GM23338 (cell line): Measurements from ENCODE around the gene ASL.

Experiments used
- CREB1 ChIP-seq: fragments of 250-450 bp; sonication (Bioruptor Pico); IDR thresholded peaks from 2 replicates; pipeline ENCODE4 v1.5.0; 2020; ENCODE audit warnings: low read depth, mild to moderate bottlenecking, moderate library complexity
- EZH2 ChIP-seq: fragments of 200-600 bp; sonication (generic); IDR thresholded peaks from one replicate; pipeline ENCODE4 v1.8.0; 2017; ENCODE audit warnings: antibody characterized with exemption, mild to moderate bottlenecking, low read depth; ENCODE audit not compliant: unreplicated experiment
- EZH2phosphoT487 ChIP-seq: fragments of 200-600 bp; sonication (generic); IDR thresholded peaks from one replicate; pipeline ENCODE4 v1.8.1; 2018; ENCODE audit warnings: antibody characterized with exemption; ENCODE audit not compliant: unreplicated experiment
- JUNB ChIP-seq: IDR thresholded peaks from one replicate; pipeline ENCODE4 v1.6.1; 2016; ENCODE audit warnings: antibody characterized with exemption; ENCODE audit not compliant: unreplicated experiment
- NANOG ChIP-seq: IDR thresholded peaks from 2 replicates; pipeline ENCODE4 v1.6.1; 2016; ENCODE audit warnings: antibody characterized with exemption, borderline replicate concordance
- POLR2AphosphoS5 ChIP-seq: IDR thresholded peaks from 2 replicates; pipeline ENCODE4 v1.6.1; 2016; ENCODE audit warnings: antibody characterized with exemption, low read depth
- REST ChIP-seq: IDR thresholded peaks from one replicate; pipeline ENCODE4 v1.6.1; 2018; ENCODE audit warnings: antibody characterized with exemption; ENCODE audit not compliant: unreplicated experiment
- STAT1 ChIP-seq: IDR thresholded peaks from one replicate; pipeline ENCODE4 v1.6.1; 2016; ENCODE audit warnings: antibody characterized with exemption; ENCODE audit not compliant: unreplicated experiment
- ZNF114 ChIP-seq: fragments of 250-450 bp; sonication (Bioruptor Pico); IDR thresholded peaks from 2 replicates; pipeline ENCODE4 v1.5.0; 2020; ENCODE audit warnings: mild to moderate bottlenecking, moderate library complexity
- ZNF331 ChIP-seq: fragments of 250-450 bp; sonication (Bioruptor Pico); IDR thresholded peaks from 2 replicates; pipeline ENCODE4 v1.5.0; 2020; ENCODE audit warnings: low read depth, mild to moderate bottlenecking, moderate library complexity
- TF ChIP-seq, protein P1 (sequence below), 2 experiments: fragments of 200-600 bp in 1 of 2; sonication (generic) in 1 of 2; conservative IDR thresholded peaks; 2 replicates each; pipeline versions ENCODE4 v1.5.1 to v1.6.1; 2016 to 2017; ENCODE audit warnings: antibody characterized with exemption in 2 of 2, low read depth in 2 of 2, mild to moderate bottlenecking in 2 of 2, moderate library complexity in 1 of 2
- TF ChIP-seq, protein P2 (sequence below): IDR thresholded peaks from 2 replicates; pipeline ENCODE4 v1.6.1; 2016; ENCODE audit warnings: antibody characterized with exemption
- TF ChIP-seq, protein P3 (sequence below): fragments of 250-450 bp; sonication (Bioruptor Pico); IDR thresholded peaks from 2 replicates; pipeline ENCODE4 v1.5.0; 2020; ENCODE audit warnings: mild to moderate bottlenecking, moderate library complexity

DNA sequence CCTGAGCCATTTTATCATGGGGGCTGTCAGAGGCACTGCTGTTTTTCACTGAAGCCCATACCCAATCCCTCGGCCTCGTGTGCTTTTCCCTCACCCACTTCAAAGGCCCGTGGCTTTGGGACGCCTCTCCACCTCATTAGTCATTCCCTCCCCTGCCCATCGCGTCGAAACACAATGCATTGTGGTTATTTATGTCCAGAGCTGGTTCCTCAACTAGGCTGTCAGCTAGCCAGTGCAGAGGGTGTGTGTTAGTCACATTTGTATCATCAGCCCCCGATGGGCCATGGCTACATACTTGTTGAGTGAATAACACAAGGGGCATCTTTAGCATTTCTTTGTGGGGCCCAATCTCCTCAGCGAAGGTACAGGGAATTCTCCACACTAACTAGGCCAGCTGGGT, 35.2 kb downstream of the ASL start:
- TF ChIP-seq, protein P1, sequence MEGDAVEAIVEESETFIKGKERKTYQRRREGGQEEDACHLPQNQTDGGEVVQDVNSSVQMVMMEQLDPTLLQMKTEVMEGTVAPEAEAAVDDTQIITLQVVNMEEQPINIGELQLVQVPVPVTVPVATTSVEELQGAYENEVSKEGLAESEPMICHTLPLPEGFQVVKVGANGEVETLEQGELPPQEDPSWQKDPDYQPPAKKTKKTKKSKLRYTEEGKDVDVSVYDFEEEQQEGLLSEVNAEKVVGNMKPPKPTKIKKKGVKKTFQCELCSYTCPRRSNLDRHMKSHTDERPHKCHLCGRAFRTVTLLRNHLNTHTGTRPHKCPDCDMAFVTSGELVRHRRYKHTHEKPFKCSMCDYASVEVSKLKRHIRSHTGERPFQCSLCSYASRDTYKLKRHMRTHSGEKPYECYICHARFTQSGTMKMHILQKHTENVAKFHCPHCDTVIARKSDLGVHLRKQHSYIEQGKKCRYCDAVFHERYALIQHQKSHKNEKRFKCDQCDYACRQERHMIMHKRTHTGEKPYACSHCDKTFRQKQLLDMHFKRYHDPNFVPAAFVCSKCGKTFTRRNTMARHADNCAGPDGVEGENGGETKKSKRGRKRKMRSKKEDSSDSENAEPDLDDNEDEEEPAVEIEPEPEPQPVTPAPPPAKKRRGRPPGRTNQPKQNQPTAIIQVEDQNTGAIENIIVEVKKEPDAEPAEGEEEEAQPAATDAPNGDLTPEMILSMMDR (conservative IDR thresholded peaks at IDR 0.05; ENCODE audit: low read depth in 2 of 2) = no peak
- no peak for TF ChIP-seq EZH2
- TF ChIP-seq EZH2phosphoT487 = no peak
- TF ChIP-seq, protein P2, sequence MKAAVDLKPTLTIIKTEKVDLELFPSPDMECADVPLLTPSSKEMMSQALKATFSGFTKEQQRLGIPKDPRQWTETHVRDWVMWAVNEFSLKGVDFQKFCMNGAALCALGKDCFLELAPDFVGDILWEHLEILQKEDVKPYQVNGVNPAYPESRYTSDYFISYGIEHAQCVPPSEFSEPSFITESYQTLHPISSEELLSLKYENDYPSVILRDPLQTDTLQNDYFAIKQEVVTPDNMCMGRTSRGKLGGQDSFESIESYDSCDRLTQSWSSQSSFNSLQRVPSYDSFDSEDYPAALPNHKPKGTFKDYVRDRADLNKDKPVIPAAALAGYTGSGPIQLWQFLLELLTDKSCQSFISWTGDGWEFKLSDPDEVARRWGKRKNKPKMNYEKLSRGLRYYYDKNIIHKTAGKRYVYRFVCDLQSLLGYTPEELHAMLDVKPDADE = no peak
- no peak for TF ChIP-seq REST
- no peak for TF ChIP-seq JUNB
- TF ChIP-seq POLR2AphosphoS5 = no peak
- no peak for TF ChIP-seq CREB1
- no peak for TF ChIP-seq STAT1
- TF ChIP-seq NANOG = no peak
- TF ChIP-seq ZNF331 (CRISPR knock-in tag) = no peak
- TF ChIP-seq, protein P3, sequence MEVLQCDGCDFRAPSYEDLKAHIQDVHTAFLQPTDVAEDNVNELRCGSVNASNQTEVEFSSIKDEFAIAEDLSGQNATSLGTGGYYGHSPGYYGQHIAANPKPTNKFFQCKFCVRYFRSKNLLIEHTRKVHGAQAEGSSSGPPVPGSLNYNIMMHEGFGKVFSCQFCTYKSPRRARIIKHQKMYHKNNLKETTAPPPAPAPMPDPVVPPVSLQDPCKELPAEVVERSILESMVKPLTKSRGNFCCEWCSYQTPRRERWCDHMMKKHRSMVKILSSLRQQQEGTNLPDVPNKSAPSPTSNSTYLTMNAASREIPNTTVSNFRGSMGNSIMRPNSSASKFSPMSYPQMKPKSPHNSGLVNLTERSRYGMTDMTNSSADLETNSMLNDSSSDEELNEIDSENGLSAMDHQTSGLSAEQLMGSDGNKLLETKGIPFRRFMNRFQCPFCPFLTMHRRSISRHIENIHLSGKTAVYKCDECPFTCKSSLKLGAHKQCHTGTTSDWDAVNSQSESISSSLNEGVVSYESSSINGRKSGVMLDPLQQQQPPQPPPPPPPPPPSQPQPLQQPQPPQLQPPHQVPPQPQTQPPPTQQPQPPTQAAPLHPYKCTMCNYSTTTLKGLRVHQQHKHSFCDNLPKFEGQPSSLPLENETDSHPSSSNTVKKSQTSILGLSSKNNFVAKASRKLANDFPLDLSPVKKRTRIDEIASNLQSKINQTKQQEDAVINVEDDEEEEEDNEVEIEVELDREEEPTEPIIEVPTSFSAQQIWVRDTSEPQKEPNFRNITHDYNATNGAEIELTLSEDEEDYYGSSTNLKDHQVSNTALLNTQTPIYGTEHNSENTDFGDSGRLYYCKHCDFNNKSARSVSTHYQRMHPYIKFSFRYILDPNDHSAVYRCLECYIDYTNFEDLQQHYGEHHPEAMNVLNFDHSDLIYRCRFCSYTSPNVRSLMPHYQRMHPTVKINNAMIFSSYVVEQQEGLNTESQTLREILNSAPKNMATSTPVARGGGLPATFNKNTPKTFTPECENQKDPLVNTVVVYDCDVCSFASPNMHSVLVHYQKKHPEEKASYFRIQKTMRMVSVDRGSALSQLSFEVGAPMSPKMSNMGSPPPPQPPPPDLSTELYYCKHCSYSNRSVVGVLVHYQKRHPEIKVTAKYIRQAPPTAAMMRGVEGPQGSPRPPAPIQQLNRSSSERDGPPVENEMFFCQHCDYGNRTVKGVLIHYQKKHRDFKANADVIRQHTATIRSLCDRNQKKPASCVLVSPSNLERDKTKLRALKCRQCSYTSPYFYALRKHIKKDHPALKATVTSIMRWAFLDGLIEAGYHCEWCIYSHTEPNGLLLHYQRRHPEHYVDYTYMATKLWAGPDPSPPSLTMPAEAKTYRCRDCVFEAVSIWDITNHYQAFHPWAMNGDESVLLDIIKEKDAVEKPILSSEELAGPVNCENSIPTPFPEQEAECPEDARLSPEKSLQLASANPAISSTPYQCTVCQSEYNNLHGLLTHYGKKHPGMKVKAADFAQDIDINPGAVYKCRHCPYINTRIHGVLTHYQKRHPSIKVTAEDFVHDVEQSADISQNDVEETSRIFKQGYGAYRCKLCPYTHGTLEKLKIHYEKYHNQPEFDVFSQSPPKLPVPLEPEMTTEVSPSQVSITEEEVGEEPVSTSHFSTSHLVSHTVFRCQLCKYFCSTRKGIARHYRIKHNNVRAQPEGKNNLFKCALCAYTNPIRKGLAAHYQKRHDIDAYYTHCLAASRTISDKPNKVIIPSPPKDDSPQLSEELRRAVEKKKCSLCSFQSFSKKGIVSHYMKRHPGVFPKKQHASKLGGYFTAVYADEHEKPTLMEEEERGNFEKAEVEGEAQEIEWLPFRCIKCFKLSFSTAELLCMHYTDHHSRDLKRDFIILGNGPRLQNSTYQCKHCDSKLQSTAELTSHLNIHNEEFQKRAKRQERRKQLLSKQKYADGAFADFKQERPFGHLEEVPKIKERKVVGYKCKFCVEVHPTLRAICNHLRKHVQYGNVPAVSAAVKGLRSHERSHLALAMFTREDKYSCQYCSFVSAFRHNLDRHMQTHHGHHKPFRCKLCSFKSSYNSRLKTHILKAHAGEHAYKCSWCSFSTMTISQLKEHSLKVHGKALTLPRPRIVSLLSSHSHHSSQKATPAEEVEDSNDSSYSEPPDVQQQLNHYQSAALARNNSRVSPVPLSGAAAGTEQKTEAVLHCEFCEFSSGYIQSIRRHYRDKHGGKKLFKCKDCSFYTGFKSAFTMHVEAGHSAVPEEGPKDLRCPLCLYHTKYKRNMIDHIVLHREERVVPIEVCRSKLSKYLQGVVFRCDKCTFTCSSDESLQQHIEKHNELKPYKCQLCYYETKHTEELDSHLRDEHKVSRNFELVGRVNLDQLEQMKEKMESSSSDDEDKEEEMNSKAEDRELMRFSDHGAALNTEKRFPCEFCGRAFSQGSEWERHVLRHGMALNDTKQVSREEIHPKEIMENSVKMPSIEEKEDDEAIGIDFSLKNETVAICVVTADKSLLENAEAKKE (CRISPR knock-in tag) = no peak
- TF ChIP-seq ZNF114 = no peak
